Thyroid gland (tissue), 4 donors: Measurements from ENCODE around the gene MRPL2. TPM values are rescaled to one million over a fixed set of nuclear protein-coding genes. Genes with fewer than 3 reads are reported as not detected.

Experiments
- DNase-seq, 2 donors: peaks; one replicate each; pipeline ENCODE4 v3.0.0-alpha.2; 2019
- H3K27ac ChIP-seq, 3 donors: fragments of 200-600 bp; sonication (generic); 1 replicate in 2 of 3; 2 replicates in 1 of 3; pipeline ENCODE4 v1.5.1; 2016 to 2019; ENCODE audit warnings: mild to moderate bottlenecking in 1 of 3, moderate library complexity in 1 of 3
- H3K27me3 ChIP-seq: fragments of 200-600 bp; sonication (generic); one replicate; pipeline ENCODE4 v1.5.1; 2019
- H3K36me3 ChIP-seq, 2 donors: fragments of 200-600 bp; sonication (generic); one replicate each; pipeline ENCODE4 v1.5.1; 2016 to 2019
- H3K4me1 ChIP-seq, 2 donors: fragments of 200-600 bp; sonication (generic); one replicate each; pipeline ENCODE4 v1.5.1; 2017 to 2019
- H3K4me3 ChIP-seq, 3 donors: fragments of 200-600 bp; sonication (generic); replicated peaks in 1 of 3; 1 replicate in 2 of 3; 2 replicates in 1 of 3; pipeline ENCODE4 v1.5.1; 2016; ENCODE audit warnings: mild to moderate bottlenecking in 1 of 3
- H3K9me3 ChIP-seq: fragments of 200-600 bp; sonication (generic); one replicate; pipeline ENCODE4 v1.5.1; 2017
- CTCF ChIP-seq, 6 experiments: fragments of 200-600 bp in 3 of 6; fragments of 450-650 bp in 3 of 6; sonication (generic) in 3 of 6; IDR thresholded peaks; one replicate each; pipeline ENCODE4 v1.5.1; 2016 to 2019; ENCODE audit warnings: antibody characterized with exemption in 6 of 6, mild to moderate bottlenecking in 2 of 6, inconsistent platforms in 1 of 6, moderate library complexity in 1 of 6
- POLR2A ChIP-seq, 2 donors: fragments of 450-650 bp; IDR thresholded peaks; one replicate each; pipeline ENCODE4 v1.6.1; 2017; ENCODE audit warnings: antibody characterized with exemption in 2 of 2, mild to moderate bottlenecking in 2 of 2, moderate library complexity in 1 of 2
- whole genome bisulfite sequencing, 2 donors: methylation state at CpG; one replicate each; pipeline ENCODE4 v1.1.5; 2017; 5-methylcytosine and 5-hydroxymethylcytosine counted together
- intact Hi-C: fragments of 100-400 bp; cut with DNase I; formaldehyde crosslinking; loops from one replicate; pipeline ENCODE4 v1.15.1; 2023
- total RNA-seq, 4 donors: library from RNA; depleted of rRNA; stranded (reverse); fragments of >200 nt; gene quantifications; one replicate each; pipeline ENCODE4 v1.2.3, GENCODE V29; 2016

The MRPL2 gene
- total RNA-seq, 4 donors from 2014 or later = 12.9 to 31.9 (median 17.7) TPM

GRCh38 chr6:43090559-43090956, 31.3 kb upstream of the MRPL2 start:
- Histone ChIP-seq H3K27me3 (no peaks in the 10 kb centered on the region), H3K36me3 (no peaks in the 10 kb centered on the region), H3K4me1 (peaks cover 24 to 38% of the 10 kb centered on the region in 2 donors), H3K9me3 (no peaks in the 10 kb centered on the region), H3K27ac (peak overlapping the region; percentile 71 to 93 (median 77)), H3K4me3 (no peak overlapping the region)
- no peak for DNase-seq
- no peak for TF ChIP-seq CTCF (IDR thresholded peaks at IDR 0.05)
- no peak for TF ChIP-seq POLR2A (IDR thresholded peaks at IDR 0.05)
- WGBS, 2 donors = 34 to 45% methylated on average over 2 of the region's 2 CpGs
- intact Hi-C loops = no loop called here

- H3K4me3 ChIP-seq = no peak overlapping the region
- no peaks in the 10 kb centered on the region for H3K27me3 ChIP-seq
- intact Hi-C loops = no loop called here
- TF ChIP-seq POLR2A (IDR thresholded peaks at IDR 0.05) = no peak
- TF ChIP-seq CTCF (IDR thresholded peaks at IDR 0.05) = no peak
- peak overlapping the region; percentile 71 to 93 (median 77) for H3K27ac ChIP-seq
- peaks cover 22 to 33% of the 10 kb centered on the region in 2 donors for H3K4me1 ChIP-seq
- peak; percentile 38 to 56 for DNase-seq
- WGBS, 2 donors = 49 to 60% methylated on average over 7 to 8 of the region's 8 CpGs
- H3K9me3 ChIP-seq = no peaks in the 10 kb centered on the region
- H3K36me3 ChIP-seq = no peaks in the 10 kb centered on the region
Observed at GRCh38 chr6:43089874-43090558, 30.8 kb upstream of the MRPL2 start.

GRCh38 chr6:43089467-43089866, 30.2 kb upstream of the MRPL2 start:
- Histone ChIP-seq H3K27ac (peak overlapping the region; percentile 71 to 93 (median 77)), H3K4me3 (no peak overlapping the region), H3K4me1 (peaks cover 22 to 33% of the 10 kb centered on the region in 2 donors), H3K9me3 (no peaks in the 10 kb centered on the region), H3K27me3 (no peaks in the 10 kb centered on the region), H3K36me3 (no peaks in the 10 kb centered on the region)
- intact Hi-C loops = no loop called here
- no peak for DNase-seq
- TF ChIP-seq CTCF (IDR thresholded peaks at IDR 0.05) (no peak), POLR2A (IDR thresholded peaks at IDR 0.05) (no peak)
- WGBS, 2 donors = 22 to 38% methylated on average over 4 of the region's 4 CpGs

- H3K27me3 ChIP-seq = no peaks in the 10 kb centered on the region
- DNase-seq = no peak
- peaks cover 22 to 25% of the 10 kb centered on the region in 2 donors for H3K4me1 ChIP-seq
- H3K4me3 ChIP-seq = no peak overlapping the region
- intact Hi-C loops = no loop called here
- TF ChIP-seq CTCF (IDR thresholded peaks at IDR 0.05) (no peak), POLR2A (IDR thresholded peaks at IDR 0.05) (no peak)
- 82 to 91% methylated on average over 4 of the region's 4 CpGs for WGBS, 2 donors
- peak overlapping the region; percentile 71 to 93 (median 77) for H3K27ac ChIP-seq
- no peaks in the 10 kb centered on the region for H3K9me3 ChIP-seq
- no peaks in the 10 kb centered on the region for H3K36me3 ChIP-seq
Observed at GRCh38 chr6:43088654-43089056, 29.4 kb upstream of the MRPL2 start.

- WGBS, 2 donors = 86 to 89% methylated on average over 8 of the region's 8 CpGs
- H3K36me3 ChIP-seq = no peaks in the 10 kb centered on the region
- H3K27me3 ChIP-seq = no peaks in the 10 kb centered on the region
- peaks cover 22 to 24% of the 10 kb centered on the region in 2 donors for H3K4me1 ChIP-seq
- no peaks in the 10 kb centered on the region for H3K9me3 ChIP-seq
- intact Hi-C loops = no loop called here
- no peak overlapping the region for H3K4me3 ChIP-seq
- TF ChIP-seq POLR2A (IDR thresholded peaks at IDR 0.05) (no peak), CTCF (IDR thresholded peaks at IDR 0.05) (no peak)
- H3K27ac ChIP-seq = no peak overlapping the region
- DNase-seq = no peak
Observed at GRCh38 chr6:43086022-43086658, 26.9 kb upstream of the MRPL2 start.
